Measurements from ENCODE around the gene TEC.

Gene TEC

GRCh38 chr4:48109413-48110263 lies 160.0 kb downstream of the TEC start:
- peak; percentile 70 for ATAC-seq
- no peak for DNase-seq
- H3K4me3 Mint-ChIP-seq = no peak overlapping the region
- peaks cover 64% of the 10 kb centered on the region for H3K4me1 Mint-ChIP-seq
- H3K36me3 Mint-ChIP-seq (ENCODE audit: low read depth) = peaks cover 6% of the 10 kb centered on the region
- peak overlapping the region; percentile 36 for H3K27ac Mint-ChIP-seq
- no peaks in the 10 kb centered on the region for H3K27me3 Mint-ChIP-seq
- no peaks in the 10 kb centered on the region for H3K9me3 Mint-ChIP-seq

- peaks cover 7% of the 10 kb centered on the region for H3K36me3 Mint-ChIP-seq (ENCODE audit: low read depth)
- ATAC-seq (no peak), DNase-seq (no peak)
- no peaks in the 10 kb centered on the region for H3K9me3 Mint-ChIP-seq
- H3K4me1 Mint-ChIP-seq = peaks cover 58% of the 10 kb centered on the region
- no peak overlapping the region for H3K4me3 Mint-ChIP-seq
- H3K27ac Mint-ChIP-seq = no peak overlapping the region
- no peaks in the 10 kb centered on the region for H3K27me3 Mint-ChIP-seq
These were observed 161.1 kb downstream of the TEC start for GRCh38 chr4:48108309-48109073.

DNA sequence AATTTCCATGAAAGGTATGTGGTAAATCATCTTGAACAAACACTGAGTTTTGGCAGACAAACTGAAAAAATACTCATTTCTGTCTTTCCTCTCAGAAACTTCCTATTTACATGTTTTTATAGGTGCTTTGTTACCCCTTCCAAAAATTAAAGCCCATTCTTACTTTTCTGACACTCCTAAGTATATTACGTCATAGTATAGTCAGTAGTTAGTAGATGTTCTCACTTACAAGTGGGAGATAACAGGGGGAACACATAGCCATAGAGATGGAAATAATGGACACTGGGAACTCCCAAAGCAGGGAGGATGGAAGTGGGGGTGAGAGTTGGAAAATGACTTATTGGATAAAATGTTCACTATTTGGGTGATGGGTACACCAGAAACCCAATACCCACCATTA lies 164.4 kb downstream of the TEC start:
- no peak for DNase-seq
- Mint-ChIP-seq H3K4me3 (no peak overlapping the region), H3K4me1 (peaks cover 57% of the 10 kb centered on the region), H3K27me3 (no peaks in the 10 kb centered on the region), H3K9me3 (no peaks in the 10 kb centered on the region), H3K27ac (peak overlapping the region; percentile 10), H3K36me3 (ENCODE audit: low read depth) (peaks cover 13% of the 10 kb centered on the region)
- no peak for ATAC-seq

DNA sequence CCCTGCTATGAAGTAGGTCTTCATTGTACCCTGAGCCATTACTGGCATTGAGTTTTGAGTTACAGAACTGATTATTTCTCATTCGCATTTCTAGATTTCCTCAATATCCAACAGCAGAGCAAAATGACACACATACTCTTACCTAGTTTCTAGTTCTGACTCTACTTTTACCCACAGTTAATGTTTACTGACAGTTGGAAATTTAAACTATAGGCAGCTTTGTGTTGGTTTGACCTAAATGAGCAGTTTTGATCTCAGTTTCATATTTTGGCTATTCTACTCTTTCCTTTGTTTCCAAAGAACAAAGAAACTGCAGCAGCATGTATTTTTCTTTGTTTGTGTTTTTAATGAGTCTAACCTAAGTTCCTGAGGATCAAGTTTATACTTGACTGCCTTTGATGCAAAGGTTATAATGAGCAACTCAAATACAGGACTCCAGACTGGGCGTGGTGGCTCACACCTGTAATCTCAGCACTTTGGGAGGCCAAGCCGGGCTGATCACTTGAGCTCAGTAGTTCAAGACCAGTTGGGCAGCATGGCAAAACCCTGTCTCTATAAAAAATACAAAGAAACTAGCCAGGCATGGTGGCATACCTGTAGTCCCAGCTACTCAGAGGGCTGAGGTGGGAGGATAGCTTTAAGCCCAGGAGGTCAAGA lies 166.0 kb downstream of the TEC start:
- H3K27ac Mint-ChIP-seq = peak overlapping the region; percentile 50
- no peak for DNase-seq
- peak overlapping the region; percentile 24 for H3K4me3 Mint-ChIP-seq
- peaks cover 50% of the 10 kb centered on the region for H3K4me1 Mint-ChIP-seq
- no peaks in the 10 kb centered on the region for H3K27me3 Mint-ChIP-seq
- H3K9me3 Mint-ChIP-seq = no peaks in the 10 kb centered on the region
- ATAC-seq = peak; percentile 88
- peaks cover 14% of the 10 kb centered on the region for H3K36me3 Mint-ChIP-seq (ENCODE audit: low read depth)

- Mint-ChIP-seq H3K9me3 (no peaks in the 10 kb centered on the region), H3K27me3 (no peaks in the 10 kb centered on the region), H3K4me1 (peaks cover 50% of the 10 kb centered on the region), H3K27ac (no peak overlapping the region), H3K36me3 (ENCODE audit: low read depth) (peaks cover 14% of the 10 kb centered on the region), H3K4me3 (no peak overlapping the region)
- DNase-seq (no peak), ATAC-seq (no peak)
These were observed 167.3 kb downstream of the TEC start for GRCh38 chr4:48102303-48102702.

GRCh38 chr4:48100256-48100655 lies 169.4 kb downstream of the TEC start:
- DNase-seq (no peak), ATAC-seq (no peak)
- no peaks in the 10 kb centered on the region for H3K27me3 Mint-ChIP-seq
- H3K4me3 Mint-ChIP-seq = no peak overlapping the region
- peaks cover 40% of the 10 kb centered on the region for H3K4me1 Mint-ChIP-seq
- no peaks in the 10 kb centered on the region for H3K9me3 Mint-ChIP-seq
- no peak overlapping the region for H3K27ac Mint-ChIP-seq
- peaks cover 15% of the 10 kb centered on the region for H3K36me3 Mint-ChIP-seq (ENCODE audit: low read depth)

GRCh38 chr4:48095441-48095840 lies 174.2 kb downstream of the TEC start:
- no peak overlapping the region for H3K27ac Mint-ChIP-seq
- no peak overlapping the region for H3K4me3 Mint-ChIP-seq
- H3K4me1 Mint-ChIP-seq = peaks cover 29% of the 10 kb centered on the region
- H3K27me3 Mint-ChIP-seq = no peaks in the 10 kb centered on the region
- H3K9me3 Mint-ChIP-seq = no peaks in the 10 kb centered on the region
- DNase-seq (no peak), ATAC-seq (no peak)
- H3K36me3 Mint-ChIP-seq (ENCODE audit: low read depth) = peaks cover 9% of the 10 kb centered on the region

DNA sequence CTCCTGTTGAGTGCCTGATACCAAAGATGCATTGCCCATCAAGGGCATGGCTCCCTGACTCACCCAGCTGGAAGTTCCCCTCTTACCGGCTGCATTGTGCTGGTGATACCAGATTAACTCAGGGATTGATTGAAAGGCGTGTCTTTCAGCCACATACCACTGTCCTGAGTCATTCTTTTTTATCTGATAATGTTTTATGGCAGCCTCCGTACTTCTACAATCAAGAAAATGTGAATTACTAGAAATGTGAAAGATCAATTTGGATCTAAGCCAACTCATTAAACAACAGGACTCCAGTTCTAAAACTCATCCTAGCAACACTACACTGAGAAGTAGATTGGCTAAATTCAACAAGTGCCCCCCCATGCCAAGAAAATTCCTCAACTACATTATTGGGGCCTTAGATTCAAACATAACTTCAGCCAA lies 175.6 kb downstream of the TEC start:
- peak; percentile 100 for ATAC-seq
- Mint-ChIP-seq H3K9me3 (no peaks in the 10 kb centered on the region), H3K4me1 (peaks cover 23% of the 10 kb centered on the region), H3K27ac (peak overlapping the region; percentile 50), H3K36me3 (ENCODE audit: low read depth) (peaks cover 7% of the 10 kb centered on the region), H3K4me3 (no peak overlapping the region), H3K27me3 (no peaks in the 10 kb centered on the region)
- DNase-seq = peak; percentile 42

DNA sequence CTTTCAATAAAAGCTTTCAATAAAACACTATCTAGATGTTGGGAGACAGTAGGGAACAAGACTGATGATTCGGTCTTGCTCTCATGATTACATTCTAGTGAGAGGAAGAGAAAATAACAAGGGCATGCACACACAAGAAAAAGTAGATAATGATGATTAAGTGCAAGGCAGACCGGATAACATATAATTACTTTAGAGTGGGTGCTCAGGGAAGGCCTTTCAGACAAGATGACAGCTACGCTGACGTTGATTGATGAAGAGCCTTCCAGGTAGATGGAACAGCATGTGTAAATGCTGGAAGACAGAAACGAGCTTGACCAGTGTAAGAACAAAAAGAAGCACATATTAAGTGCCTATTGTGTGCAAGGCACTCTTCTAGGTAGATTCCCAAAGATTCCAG lies 179.0 kb downstream of the TEC start:
- H3K27ac Mint-ChIP-seq = no peak overlapping the region
- peaks cover 6% of the 10 kb centered on the region for H3K36me3 Mint-ChIP-seq (ENCODE audit: low read depth)
- no peak for ATAC-seq
- H3K4me1 Mint-ChIP-seq = peaks cover 34% of the 10 kb centered on the region
- no peaks in the 10 kb centered on the region for H3K9me3 Mint-ChIP-seq
- no peaks in the 10 kb centered on the region for H3K27me3 Mint-ChIP-seq
- H3K4me3 Mint-ChIP-seq = no peak overlapping the region
- DNase-seq = no peak

DNA sequence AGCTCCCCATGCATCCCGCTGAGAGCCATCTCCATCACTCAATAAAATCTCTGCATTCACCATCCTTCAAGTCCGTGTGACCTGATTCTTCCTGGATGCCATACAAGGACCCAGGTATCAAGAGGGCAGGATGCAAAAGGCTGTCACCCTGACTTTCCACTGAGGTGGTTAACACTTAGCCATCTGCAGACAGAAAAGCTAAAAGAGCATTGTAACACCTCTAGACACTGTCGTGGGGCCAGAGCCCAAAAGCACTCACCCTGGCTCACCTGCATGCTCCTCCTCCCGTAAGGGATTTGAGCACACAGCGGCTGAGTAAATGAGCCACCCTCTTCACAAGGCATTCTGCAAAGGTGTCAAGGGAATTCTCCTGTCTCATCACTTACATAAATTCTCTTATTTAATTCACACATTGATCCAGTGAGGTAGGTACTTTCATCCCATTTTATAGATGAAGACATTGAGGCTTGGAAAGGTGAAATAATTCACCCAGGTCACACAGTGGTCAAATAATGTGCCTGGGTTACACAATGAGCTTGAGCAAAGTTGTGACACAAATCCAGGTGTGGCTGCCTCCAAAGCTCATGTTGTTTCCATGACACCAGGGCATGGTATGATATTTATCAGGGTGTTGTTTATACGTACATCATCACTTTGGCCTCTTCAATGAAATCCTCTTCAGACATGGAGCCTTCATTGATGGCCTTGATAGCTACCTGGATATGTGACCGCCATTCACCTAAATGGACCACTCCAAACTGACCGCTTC lies 183.6 kb downstream of the TEC start:
- Mint-ChIP-seq H3K4me1 (peaks cover 31% of the 10 kb centered on the region), H3K36me3 (ENCODE audit: low read depth) (peaks cover 5% of the 10 kb centered on the region), H3K9me3 (no peaks in the 10 kb centered on the region), H3K4me3 (no peak overlapping the region), H3K27me3 (no peaks in the 10 kb centered on the region), H3K27ac (peak overlapping the region; percentile 59)
- DNase-seq (no peak), ATAC-seq (peak; percentile 63)

Data from activated naive CD8-positive, alpha-beta T cell treated with anti-CD3 and anti-CD28 coated beads, Interleukin-2, amount 50 U/mL, for 24 hours (primary cell).